ENCODE data around the gene CMTR2.

DNA sequence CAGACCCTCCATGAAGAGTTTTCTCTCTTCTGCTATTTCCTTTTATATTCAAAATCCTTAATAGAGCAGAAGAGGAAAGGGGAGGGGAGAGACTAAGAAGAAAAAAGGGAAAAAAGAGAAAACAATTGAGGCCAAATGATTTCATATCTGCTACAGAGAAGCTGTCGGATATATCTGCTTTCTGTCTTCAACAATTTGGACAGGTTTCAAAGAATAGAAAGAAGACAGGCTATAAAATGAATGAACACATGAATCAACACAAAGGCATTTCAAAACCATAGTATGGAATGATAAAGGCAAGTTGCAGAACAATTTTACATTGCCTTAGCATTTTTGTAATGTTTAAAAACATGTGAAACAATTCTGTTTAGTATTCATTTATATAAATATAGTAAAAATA lies 4.7 kb upstream of the CMTR2 start:
- TF ChIP-seq, protein P1, sequence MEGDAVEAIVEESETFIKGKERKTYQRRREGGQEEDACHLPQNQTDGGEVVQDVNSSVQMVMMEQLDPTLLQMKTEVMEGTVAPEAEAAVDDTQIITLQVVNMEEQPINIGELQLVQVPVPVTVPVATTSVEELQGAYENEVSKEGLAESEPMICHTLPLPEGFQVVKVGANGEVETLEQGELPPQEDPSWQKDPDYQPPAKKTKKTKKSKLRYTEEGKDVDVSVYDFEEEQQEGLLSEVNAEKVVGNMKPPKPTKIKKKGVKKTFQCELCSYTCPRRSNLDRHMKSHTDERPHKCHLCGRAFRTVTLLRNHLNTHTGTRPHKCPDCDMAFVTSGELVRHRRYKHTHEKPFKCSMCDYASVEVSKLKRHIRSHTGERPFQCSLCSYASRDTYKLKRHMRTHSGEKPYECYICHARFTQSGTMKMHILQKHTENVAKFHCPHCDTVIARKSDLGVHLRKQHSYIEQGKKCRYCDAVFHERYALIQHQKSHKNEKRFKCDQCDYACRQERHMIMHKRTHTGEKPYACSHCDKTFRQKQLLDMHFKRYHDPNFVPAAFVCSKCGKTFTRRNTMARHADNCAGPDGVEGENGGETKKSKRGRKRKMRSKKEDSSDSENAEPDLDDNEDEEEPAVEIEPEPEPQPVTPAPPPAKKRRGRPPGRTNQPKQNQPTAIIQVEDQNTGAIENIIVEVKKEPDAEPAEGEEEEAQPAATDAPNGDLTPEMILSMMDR (IDR thresholded peaks at IDR 0.05) = no peak
- no peak for TF ChIP-seq POLR2A (IDR thresholded peaks at IDR 0.05)
